ENCODE data around the gene EHD3. TPM values are rescaled to one million over a fixed set of nuclear protein-coding genes. Genes with fewer than 3 reads are reported as not detected.

Gene EHD3
- total and polyA plus RNA-seq, 10 donors, result 4.6 to 27.2 (median 14.2) TPM

- no peak for DNase-seq
- Histone ChIP-seq H3K27ac (no peak overlapping the region), H3K4me3 (no peak overlapping the region), H3K36me3 (no peaks in the 10 kb centered on the region), H3K27me3 (replicated peaks in 1 of 7) (no peaks in the 10 kb centered on the region), H3K4me1 (peaks cover 0 to 2% (median 0%) of the 10 kb centered on the region in 6 donors), H3K9me3 (no peaks in the 10 kb centered on the region)
- 84 to 94% (median 87%) methylated on average over 5 of the region's 5 CpGs for WGBS, 5 donors
- intact Hi-C loops (cut with DNase I; ENCODE audit: low total_unique reads), result no loop called here
- no peak for TF ChIP-seq POLR2A (IDR thresholded peaks at IDR 0.05)
- TF ChIP-seq POLR2AphosphoS5 (IDR thresholded peaks at IDR 0.05), result no peak
- TF ChIP-seq CTCF (IDR thresholded peaks at IDR 0.05 in 8 of 11, conservative IDR thresholded peaks at IDR 0.05 in 3 of 11), result no peak
These were observed 31.1 kb upstream of the EHD3 start for GRCh38 chr2:31202833-31203232.

GRCh38 chr2:31203916-31204315 lies 30.0 kb upstream of the EHD3 start:
- H3K4me3 ChIP-seq, result no peak overlapping the region
- TF ChIP-seq POLR2AphosphoS5 (IDR thresholded peaks at IDR 0.05) (no peak), POLR2A (IDR thresholded peaks at IDR 0.05) (no peak), CTCF (IDR thresholded peaks at IDR 0.05 in 8 of 11, conservative IDR thresholded peaks at IDR 0.05 in 3 of 11) (no peak)
- intact Hi-C loops (cut with DNase I; ENCODE audit: low total_unique reads), result no loop called here
- no peak for DNase-seq
- H3K27me3 ChIP-seq (replicated peaks in 1 of 7), result no peaks in the 10 kb centered on the region
- H3K9me3 ChIP-seq, result no peaks in the 10 kb centered on the region
- peaks cover 0 to 7% (median 0%) of the 10 kb centered on the region in 6 donors for H3K4me1 ChIP-seq
- H3K36me3 ChIP-seq, result no peaks in the 10 kb centered on the region
- H3K27ac ChIP-seq, result no peak overlapping the region

GRCh38 chr2:31204783-31205182 lies 29.2 kb upstream of the EHD3 start:
- Histone ChIP-seq H3K27ac (no peak overlapping the region), H3K36me3 (no peaks in the 10 kb centered on the region), H3K4me3 (no peak overlapping the region), H3K9me3 (no peaks in the 10 kb centered on the region), H3K27me3 (replicated peaks in 1 of 7) (no peaks in the 10 kb centered on the region), H3K4me1 (peaks cover 0 to 7% (median 0%) of the 10 kb centered on the region in 6 donors)
- TF ChIP-seq CTCF (IDR thresholded peaks at IDR 0.05 in 8 of 11, conservative IDR thresholded peaks at IDR 0.05 in 3 of 11), result no peak
- TF ChIP-seq POLR2A (IDR thresholded peaks at IDR 0.05), result no peak
- TF ChIP-seq POLR2AphosphoS5 (IDR thresholded peaks at IDR 0.05), result no peak
- intact Hi-C loops (cut with DNase I; ENCODE audit: low total_unique reads), result no loop called here
- no peak for DNase-seq
- 74 to 96% (median 90%) methylated on average over 6 of the region's 6 CpGs for WGBS, 5 donors

- Histone ChIP-seq H3K4me3 (no peak overlapping the region), H3K27me3 (replicated peaks in 1 of 7) (no peaks in the 10 kb centered on the region), H3K9me3 (no peaks in the 10 kb centered on the region), H3K4me1 (peaks cover 0 to 7% (median 0%) of the 10 kb centered on the region in 6 donors), H3K27ac (no peak overlapping the region), H3K36me3 (no peaks in the 10 kb centered on the region)
- intact Hi-C loops (cut with DNase I; ENCODE audit: low total_unique reads), result no loop called here
- DNase-seq, result no peak
- WGBS, 5 donors, result 82 to 92% (median 85%) methylated on average over 9 of the region's 9 CpGs
- TF ChIP-seq POLR2AphosphoS5 (IDR thresholded peaks at IDR 0.05) (no peak), POLR2A (IDR thresholded peaks at IDR 0.05) (no peak), CTCF (IDR thresholded peaks at IDR 0.05 in 8 of 11, conservative IDR thresholded peaks at IDR 0.05 in 3 of 11) (no peak)
These were observed 28.8 kb upstream of the EHD3 start for GRCh38 chr2:31205186-31205585.

All from spleen (tissue), 11 donors.